GM12878 (cell line): Measurements from ENCODE around the gene UBE2E3. TPM values are rescaled to one million over a fixed set of nuclear protein-coding genes. Genes with fewer than 3 reads are reported as not detected.
A peak's percentile ranks its signal among the peaks of the same experiment; 100 is the strongest.

Experiments
- ATAC-seq: fragments of 200-7000 bp; cut with Tn5 transposase; 3 replicates; pipeline ENCODE4 v1.9.1; 2020; ENCODE audit warnings: mild to moderate bottlenecking, moderate library complexity
- BruUV-seq: library from RNA; stranded (reverse); fragments of 400-500 nt; replicated peaks from 2 replicates; lab custom pipeline; 2021; lab: Mats Ljungman, UMichigan
- CTCF ChIA-PET: fragments of 300-600 bp; sonication (Branson Sonifier 250); formaldehyde crosslinking; extraction: SDS; loops from one replicate; lab custom pipeline; 2021; ENCODE audit warnings: inconsistent platforms; lab: Yijun Ruan, JAX
- POLR2A ChIA-PET: fragments of 350-600 bp; formaldehyde crosslinking; extraction: SDS; loops from one replicate; lab custom pipeline; 2021; ENCODE audit warnings: inconsistent platforms; lab: Charles Lee
- RAD21 ChIA-PET: fragments of 300-600 bp; sonication (Branson Sonifier 250); formaldehyde crosslinking; loops from one replicate; lab custom pipeline; 2023; ENCODE audit warnings: antibody characterized with exemption; ENCODE audit not compliant: unreplicated experiment; lab: Charles Lee
- SMC1A ChIA-PET: fragments of 300-600 bp; sonication (Branson Sonifier 250); formaldehyde crosslinking; loops from one replicate; lab custom pipeline; 2023; ENCODE audit not compliant: unreplicated experiment, uncharacterized antibody; lab: Charles Lee
- DNase-seq: peaks from one replicate; pipeline ENCODE4 v3.0.0-alpha.2; 2011; ENCODE audit warnings: low read depth, low spot score
- FAIRE-seq: peaks from 3 replicates; lab custom pipeline; 2011; peaks lifted over from hg19 to GRCh38; lab: Jason Lieb, UNC
- H2AFZ ChIP-seq: 2 replicates; pipeline ENCODE4 v1.6.0; 2011; ENCODE audit warnings: low read depth, low read length, control low read depth; ENCODE audit not compliant: control insufficient read depth
- H3K27ac ChIP-seq: 2 replicates; pipeline ENCODE4 v1.5.1; 2011; ENCODE audit warnings: control low read depth; ENCODE audit not compliant: control insufficient read depth, insufficient read depth
- H3K27me3 ChIP-seq, 2 experiments: replicated peaks in 1 of 2; 2 replicates each; pipeline versions ENCODE4 v1.6.0 to v1.6.1; 2011; ENCODE audit warnings: low read length in 1 of 2; ENCODE audit not compliant: control insufficient read depth in 2 of 2, insufficient read depth in 2 of 2
- H3K36me3 ChIP-seq, 2 experiments: 2 replicates each; pipeline ENCODE4 v1.5.1; 2011; ENCODE audit warnings: low read length in 1 of 2; ENCODE audit not compliant: control insufficient read depth in 2 of 2, insufficient read depth in 2 of 2
- H3K4me1 ChIP-seq: 2 replicates; pipeline ENCODE4 v1.6.1; 2011; ENCODE audit warnings: mild to moderate bottlenecking, low read length, moderate library complexity, mixed read lengths; ENCODE audit not compliant: control insufficient read depth, insufficient read depth
- H3K4me2 ChIP-seq: 2 replicates; pipeline ENCODE4 v1.6.0; 2011; ENCODE audit warnings: control low read depth; ENCODE audit not compliant: control insufficient read depth, insufficient read depth
- H3K4me3 ChIP-seq: fragments of 200-600 bp; sonication (generic); 2 replicates; pipeline ENCODE4 v1.5.1; 2016
- H3K79me2 ChIP-seq: 2 replicates; pipeline ENCODE4 v1.6.0; 2011; ENCODE audit warnings: low read length; ENCODE audit not compliant: control insufficient read depth, insufficient read depth
- H3K9ac ChIP-seq: 2 replicates; pipeline ENCODE4 v1.8.0; 2011; ENCODE audit warnings: low read length, control low read depth, mixed read lengths; ENCODE audit not compliant: control insufficient read depth, insufficient read depth
- H3K9me3 ChIP-seq: replicated peaks from 3 replicates; pipeline ENCODE4 v1.5.1; 2011; ENCODE audit warnings: mild to moderate bottlenecking, low read length; ENCODE audit not compliant: control insufficient read depth, insufficient read depth
- H4K20me1 ChIP-seq: 2 replicates; pipeline ENCODE4 v1.6.0; 2011; ENCODE audit not compliant: control insufficient read depth, insufficient read depth
- JUNB ChIP-seq: IDR thresholded peaks from 2 replicates; pipeline ENCODE4 v1.6.1; 2016; ENCODE audit warnings: antibody characterized with exemption, mild to moderate bottlenecking
- MLLT1 ChIP-seq: fragments of 450-650 bp; IDR thresholded peaks from 2 replicates; pipeline ENCODE4 v1.6.1; 2016; ENCODE audit warnings: mild to moderate bottlenecking
- MYB ChIP-seq: fragments of 150-350 bp; IDR thresholded peaks from 2 replicates; pipeline ENCODE4 v1.6.1; 2014; ENCODE audit warnings: mild to moderate bottlenecking, low read depth, low read length, borderline replicate concordance
- NBN ChIP-seq: fragments of 450-650 bp; IDR thresholded peaks from 2 replicates; pipeline ENCODE4 v1.6.1; 2016
- NKRF ChIP-seq: fragments of 450-650 bp; conservative IDR thresholded peaks from 2 replicates; pipeline ENCODE4 v1.6.1; 2017; ENCODE audit warnings: mild to moderate bottlenecking, moderate library complexity
- PBX3 ChIP-seq: IDR thresholded peaks from 2 replicates; pipeline ENCODE4 v1.6.1; 2011; ENCODE audit warnings: mild to moderate bottlenecking, low read depth, low read length, moderate library complexity; ENCODE audit not compliant: insufficient replicate concordance
- STAT1 ChIP-seq: fragments of 450-650 bp; conservative IDR thresholded peaks from 2 replicates; pipeline ENCODE4 v1.6.1; 2014; ENCODE audit warnings: antibody characterized with exemption, mild to moderate bottlenecking
- SUPT20H ChIP-seq: IDR thresholded peaks from 2 replicates; pipeline ENCODE4 v1.6.1; 2011; ENCODE audit warnings: low read depth, mild to moderate bottlenecking, low read length, moderate library complexity, borderline replicate concordance; ENCODE audit not compliant: control insufficient read depth
- ZNF592 ChIP-seq: fragments of 450-650 bp; IDR thresholded peaks from 2 replicates; pipeline ENCODE4 v1.6.1; 2017; ENCODE audit warnings: mild to moderate bottlenecking, moderate library complexity
- WGBS: methylation state at CpG from one replicate; pipeline ENCODE4 v1.1.6; 2016; ENCODE audit warnings: low lambda C conversion rate; ENCODE audit not compliant: insufficient replicate concordance, insufficient coverage; ENCODE audit errors: missing lambda C conversion rate; 5-methylcytosine and 5-hydroxymethylcytosine counted together
- in situ Hi-C: fragments of 300-500 bp; cut with MboI; formaldehyde crosslinking; loops from 9 replicates; pipeline ENCODE4 v1.14.3; 2018; ENCODE audit warnings: mixed read lengths
- intact Hi-C: fragments of 100-400 bp; cut with micrococcal nuclease; formaldehyde crosslinking; loops from one replicate; pipeline ENCODE4 v1.14.2; 2022; ENCODE audit not compliant: unreplicated experiment
- polyA plus RNA-seq, 11 experiments: library from polyadenylated mRNA; depleted of rRNA in 4 of 11; unstranded in 6 of 11; stranded (reverse) in 5 of 11; fragments of >200 nt; fragmentation: Nextera tagmentation in 4 of 11; fragmentation: Illumina TruSeq in 1 of 11; extraction: Ambion mirVana in 4 of 11; extraction: Trizol in 1 of 11; gene quantifications; 1 replicate in 1 of 11; 2 replicates in 10 of 11; pipeline versions ENCODE4 v1.2.1 to v1.2.3, GENCODE V29; 2011 to 2016; ENCODE audit warnings: inconsistent platforms in 2 of 11, missing spikeins in 2 of 11, low read depth in 1 of 11
- total RNA-seq, 4 experiments: library from RNA; depleted of rRNA in 3 of 4; stranded (reverse); fragments of >200 nt in 3 of 4; fragmentation: Illumina TruSeq in 1 of 4; extraction: Trizol in 1 of 4; gene quantifications; 2 replicates each; pipeline versions ENCODE4 v1.2.1 to v1.2.3, GENCODE V29; 2013 to 2021

UBE2E3 gene
- total and polyA plus RNA-seq, 10 of the 15 experiments (the other 5 are each of a cell fraction or from before 2014, with no cell fraction given): 14.9 to 50.0 (median 26.2) TPM

- Histone ChIP-seq H3K27me3 (no peaks in the 10 kb centered on the region), H3K4me2 (no peak overlapping the region), H4K20me1 (no peaks in the 10 kb centered on the region), H3K9ac (no peak overlapping the region), H2AFZ (no peak overlapping the region), H3K36me3 (no peaks in the 10 kb centered on the region), H3K27ac (no peak overlapping the region), H3K79me2 (no peaks in the 10 kb centered on the region), H3K4me1 (no peaks in the 10 kb centered on the region), H3K4me3 (no peak overlapping the region), H3K9me3 (no peaks in the 10 kb centered on the region)
- ChIA-PET CTCF (interaction anchor here (1.2 kb wide), 1 partner anchor 32 kb away, joined by 3 read pairs; no protein-coding TSS in a partner anchor), POLR2A (no interaction called here), SMC1A (interaction anchor here (1.8 kb wide), 1 partner anchor 17 kb away, joined by 5 read pairs; no protein-coding TSS in a partner anchor), RAD21 (no interaction called here)
- intact Hi-C loops: no loop called here
- DNase-seq: no peak
- 88% methylated on average over 2 of the region's 2 CpGs for WGBS
- TF ChIP-seq MLLT1: no peak
- no peak for TF ChIP-seq SUPT20H
- TF ChIP-seq NKRF: no peak
- no peak for TF ChIP-seq STAT1
- TF ChIP-seq ZNF592: no peak
- TF ChIP-seq JUNB: no peak
- no peak for TF ChIP-seq PBX3
- TF ChIP-seq NBN: no peak
- TF ChIP-seq MYB: no peak
- no peak for FAIRE-seq
- no TSS peak for BruUV-seq
- in situ Hi-C loops: no loop called here
- ATAC-seq: peak; percentile 21
Observed at GRCh38 chr2:181041661-181042060, 61.3 kb downstream of the UBE2E3 start.
